Ovary (tissue), 3 donors: ENCODE measurements around the gene PRAME.

Experiments
- EP300 ChIP-seq: sonication (generic); formaldehyde crosslinking; IDR thresholded peaks from one replicate; pipeline ENCODE4 v1.6.1; 2017; ENCODE audit warnings: antibody characterized with exemption
- POLR2A ChIP-seq: fragments of 450-650 bp; IDR thresholded peaks from one replicate; pipeline ENCODE4 v1.6.1; 2017; ENCODE audit warnings: antibody characterized with exemption, mild to moderate bottlenecking, moderate library complexity
- TF ChIP-seq, protein P1 (sequence below), 3 donors: fragments of 450-650 bp in 2 of 3; fragments of 200-600 bp in 1 of 3; IDR thresholded peaks; one replicate each; pipeline versions ENCODE4 v1.5.1 to v1.8.0; 2016 to 2022; ENCODE audit warnings: antibody characterized with exemption in 3 of 3, mild to moderate bottlenecking in 1 of 3
- donor health status: DM: no; HTN: no; CAD: no.

DNA sequence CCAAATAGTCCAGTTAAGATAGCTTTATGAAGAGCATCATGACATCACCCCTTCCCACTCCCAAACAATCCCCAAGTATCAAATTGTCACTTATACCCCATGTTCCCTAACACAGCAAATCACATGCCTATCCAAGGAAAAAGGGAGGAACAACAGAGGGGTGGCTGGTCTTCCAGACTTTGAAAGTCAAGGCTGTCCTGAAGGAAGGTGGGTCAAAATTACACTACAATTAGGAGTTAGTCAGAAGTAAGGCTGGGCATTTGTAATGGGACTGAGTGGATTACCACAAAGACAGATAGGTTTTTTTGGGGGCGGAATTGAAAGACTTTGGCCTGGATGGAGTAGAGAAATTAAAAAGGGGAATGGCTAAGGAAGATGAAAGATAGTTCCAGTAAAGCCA lies 5.9 kb downstream of the PRAME start:
- TF ChIP-seq, protein P1, sequence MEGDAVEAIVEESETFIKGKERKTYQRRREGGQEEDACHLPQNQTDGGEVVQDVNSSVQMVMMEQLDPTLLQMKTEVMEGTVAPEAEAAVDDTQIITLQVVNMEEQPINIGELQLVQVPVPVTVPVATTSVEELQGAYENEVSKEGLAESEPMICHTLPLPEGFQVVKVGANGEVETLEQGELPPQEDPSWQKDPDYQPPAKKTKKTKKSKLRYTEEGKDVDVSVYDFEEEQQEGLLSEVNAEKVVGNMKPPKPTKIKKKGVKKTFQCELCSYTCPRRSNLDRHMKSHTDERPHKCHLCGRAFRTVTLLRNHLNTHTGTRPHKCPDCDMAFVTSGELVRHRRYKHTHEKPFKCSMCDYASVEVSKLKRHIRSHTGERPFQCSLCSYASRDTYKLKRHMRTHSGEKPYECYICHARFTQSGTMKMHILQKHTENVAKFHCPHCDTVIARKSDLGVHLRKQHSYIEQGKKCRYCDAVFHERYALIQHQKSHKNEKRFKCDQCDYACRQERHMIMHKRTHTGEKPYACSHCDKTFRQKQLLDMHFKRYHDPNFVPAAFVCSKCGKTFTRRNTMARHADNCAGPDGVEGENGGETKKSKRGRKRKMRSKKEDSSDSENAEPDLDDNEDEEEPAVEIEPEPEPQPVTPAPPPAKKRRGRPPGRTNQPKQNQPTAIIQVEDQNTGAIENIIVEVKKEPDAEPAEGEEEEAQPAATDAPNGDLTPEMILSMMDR (IDR thresholded peaks at IDR 0.05): no peak
- TF ChIP-seq EP300 (no peak), POLR2A (no peak)
